Sigmoid colon (tissue), 7 donors: ENCODE measurements around the gene LINGO4. TPM values are rescaled to one million over a fixed set of nuclear protein-coding genes. Genes with fewer than 3 reads are reported as not detected.
"Not testable (repeated sequence)": the region's sequence is repeated elsewhere in the genome, so short reads cannot be mapped to it uniquely, and the experiment has no call there.

Experiments
- DNase-seq: peaks from one replicate; pipeline ENCODE4 v3.0.0-alpha.2; 2019
- H3K27ac ChIP-seq, 4 donors: fragments of 200-600 bp; sonication (generic); one replicate each; pipeline ENCODE4 v1.5.1; 2016 to 2019; ENCODE audit warnings: mild to moderate bottlenecking in 1 of 4
- H3K27me3 ChIP-seq, 3 donors: fragments of 200-600 bp; sonication (generic); one replicate each; pipeline ENCODE4 v1.5.1; 2019; ENCODE audit warnings: mild to moderate bottlenecking in 1 of 3
- H3K36me3 ChIP-seq, 4 donors: fragments of 200-600 bp; sonication (generic); one replicate each; pipeline ENCODE4 v1.5.1; 2016 to 2019
- H3K4me1 ChIP-seq, 4 donors: fragments of 200-600 bp; sonication (generic); one replicate each; pipeline ENCODE4 v1.5.1; 2017 to 2019
- H3K4me3 ChIP-seq, 4 donors: fragments of 200-600 bp; sonication (generic); one replicate each; pipeline ENCODE4 v1.5.1; 2017 to 2019; ENCODE audit warnings: mild to moderate bottlenecking in 2 of 4, moderate library complexity in 1 of 4
- H3K9me3 ChIP-seq, 4 donors: fragments of 200-600 bp in 3 of 4; sonication (generic) in 3 of 4; one replicate each; pipeline versions ENCODE4 v1.5.1 to v1.6.1; 2013 to 2019
- CTCF ChIP-seq, 4 experiments: fragments of 450-650 bp in 3 of 4; fragments of 200-600 bp in 1 of 4; IDR thresholded peaks; one replicate each; pipeline ENCODE4 v1.5.1; 2016 to 2019; ENCODE audit warnings: antibody characterized with exemption in 4 of 4, mild to moderate bottlenecking in 3 of 4, moderate library complexity in 2 of 4
- EP300 ChIP-seq, 4 donors: sonication (generic); formaldehyde crosslinking; IDR thresholded peaks; one replicate each; pipeline ENCODE4 v1.6.1; 2017; ENCODE audit warnings: antibody characterized with exemption in 4 of 4
- POLR2A ChIP-seq, 2 donors: fragments of 450-650 bp; IDR thresholded peaks; one replicate each; pipeline ENCODE4 v1.6.1; 2016; ENCODE audit warnings: antibody characterized with exemption in 2 of 2, mild to moderate bottlenecking in 2 of 2, moderate library complexity in 2 of 2
- POLR2AphosphoS5 ChIP-seq, 4 donors: sonication (generic); formaldehyde crosslinking; IDR thresholded peaks; one replicate each; pipeline ENCODE4 v1.6.1; 2017; ENCODE audit warnings: antibody characterized with exemption in 4 of 4
- WGBS, 2 donors: extraction: QIAGEN DNeasy Blood & Tissue Kit; methylation state at CpG; one replicate each; pipeline ENCODE4 v1.1.7; 2013; 5-methylcytosine and 5-hydroxymethylcytosine counted together
- intact Hi-C: fragments of 100-400 bp; cut with DNase I; formaldehyde crosslinking; loops from one replicate; pipeline ENCODE4 v1.15.1; 2023
- polyA plus RNA-seq, 3 donors: library from polyadenylated mRNA; stranded (reverse); fragments of 200-250 nt; gene quantifications; one replicate each; pipeline ENCODE4 v1.2.3, GENCODE V29; 2013
- total RNA-seq, 4 donors: library from RNA; depleted of rRNA; stranded (reverse); fragments of >200 nt; gene quantifications; one replicate each; pipeline ENCODE4 v1.1.0, GENCODE V29; 2016
- donor health status: healthy with polysubstance abuse.
- donor health status: Bipolar disorder and iron deficiency.
- donor health status: healthy.

The LINGO4 gene
- total and polyA plus RNA-seq, 7 donors, result 0.13 to 0.16 TPM; not detected in 5

- H3K27ac ChIP-seq, result no peak overlapping the region
- H3K9me3 ChIP-seq, result no peaks in the 10 kb centered on the region
- intact Hi-C loops, result no loop called here
- 96% methylated on average over 7 of the region's 7 CpGs for WGBS, 2 donors
- H3K36me3 ChIP-seq, result peaks cover 0 to 76% (median 11%) of the 10 kb centered on the region in 4 donors
- H3K4me3 ChIP-seq, result no peak overlapping the region
- TF ChIP-seq POLR2A (IDR thresholded peaks at IDR 0.05) (no peak), POLR2AphosphoS5 (IDR thresholded peaks at IDR 0.05) (no peak), EP300 (IDR thresholded peaks at IDR 0.05) (no peak), CTCF (IDR thresholded peaks at IDR 0.05) (no peak)
- DNase-seq, result no peak
- no peaks in the 10 kb centered on the region for H3K4me1 ChIP-seq
- H3K27me3 ChIP-seq, result no peaks in the 10 kb centered on the region
Observed at GRCh38 chr1:151775894-151776664, 29.1 kb downstream of the LINGO4 start.

GRCh38 chr1:151774256-151774922 lies 30.8 kb downstream of the LINGO4 start:
- DNase-seq, result no peak
- H3K4me3 ChIP-seq, result no peak overlapping the region
- WGBS, 2 donors, result 72 to 77% methylated on average over 3 of the region's 3 CpGs
- H3K4me1 ChIP-seq, result no peaks in the 10 kb centered on the region
- H3K9me3 ChIP-seq, result no peaks in the 10 kb centered on the region
- peaks cover 0 to 59% (median 11%) of the 10 kb centered on the region in 4 donors for H3K36me3 ChIP-seq
- intact Hi-C loops, result no loop called here
- no peaks in the 10 kb centered on the region for H3K27me3 ChIP-seq
- TF ChIP-seq POLR2AphosphoS5 (IDR thresholded peaks at IDR 0.05) (no peak), CTCF (IDR thresholded peaks at IDR 0.05) (no peak), EP300 (IDR thresholded peaks at IDR 0.05) (no peak), POLR2A (IDR thresholded peaks at IDR 0.05) (no peak)
- H3K27ac ChIP-seq, result no peak overlapping the region

- no peaks in the 10 kb centered on the region for H3K9me3 ChIP-seq
- WGBS, 2 donors, result 87 to 88% methylated on average over 5 of the region's 5 CpGs
- no peaks in the 10 kb centered on the region for H3K27me3 ChIP-seq
- no peak overlapping the region for H3K4me3 ChIP-seq
- no peak for DNase-seq
- peaks cover 0 to 52% (median 10%) of the 10 kb centered on the region in 4 donors for H3K36me3 ChIP-seq
- intact Hi-C loops, result no loop called here
- no peaks in the 10 kb centered on the region for H3K4me1 ChIP-seq
- H3K27ac ChIP-seq, result no peak overlapping the region
- TF ChIP-seq CTCF (IDR thresholded peaks at IDR 0.05), result no peak
- no peak for TF ChIP-seq POLR2A (IDR thresholded peaks at IDR 0.05)
- no peak for TF ChIP-seq EP300 (IDR thresholded peaks at IDR 0.05)
- TF ChIP-seq POLR2AphosphoS5 (IDR thresholded peaks at IDR 0.05), result no peak
Observed at GRCh38 chr1:151773702-151774101, 31.5 kb downstream of the LINGO4 start.

GRCh38 chr1:151769270-151769669 lies 35.9 kb downstream of the LINGO4 start:
- intact Hi-C loops, H3K9me3 ChIP-seq, H3K27me3 ChIP-seq, DNase-seq, H3K27ac ChIP-seq, H3K4me3 ChIP-seq, H3K4me1 ChIP-seq: not testable (repeated sequence)
- H3K36me3 ChIP-seq, result peaks cover 0 to 10% (median 3%) of the 10 kb centered on the region in 4 donors
- 83 to 90% methylated on average over 34 of the region's 34 CpGs for WGBS, 2 donors

GRCh38 chr1:151768351-151769066 lies 36.7 kb downstream of the LINGO4 start:
- H3K27me3 ChIP-seq, H3K4me3 ChIP-seq, intact Hi-C loops, H3K9me3 ChIP-seq, DNase-seq, H3K4me1 ChIP-seq, H3K36me3 ChIP-seq, H3K27ac ChIP-seq: not testable (repeated sequence)
- 12 to 54% methylated on average over 2 of the region's 7 CpGs for WGBS, 2 donors
